ENCODE measurements around the gene OR5M3.

The OR5M3 gene

DNA sequence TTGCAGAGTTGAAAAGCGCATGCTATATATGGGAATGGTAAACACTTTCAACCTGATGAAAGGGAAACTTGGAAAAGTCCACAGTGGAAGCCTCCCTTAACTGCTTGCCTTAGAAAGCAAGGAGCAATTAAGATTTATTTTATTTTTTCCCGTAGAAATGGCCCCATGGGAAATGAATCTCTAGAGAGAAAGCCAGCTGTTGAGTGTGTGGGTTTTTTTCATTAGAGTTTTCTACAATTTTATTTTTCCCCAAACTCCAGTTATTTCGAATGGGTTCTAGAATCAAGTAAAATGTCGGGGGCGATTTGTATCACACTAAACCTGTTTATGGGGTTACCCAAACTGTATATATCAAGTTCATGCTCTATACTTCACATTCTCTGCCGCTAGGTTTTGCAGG is at the start of gene OR5M3:
TSS of gene OR5M3 (minus strand) at position 101 of the 400 bp plus-strand sequence. CDS start 2,855 bp downstream, outside the sequence.
- DNase-seq, result no peak

GRCh38 chr11:56522008-56522407 is 48.9 kb upstream of the OR5M3 start:
- no peak for DNase-seq

GRCh38 chr11:56513280-56513679 is 40.1 kb upstream of the OR5M3 start:
- DNase-seq, result no peak

DNA sequence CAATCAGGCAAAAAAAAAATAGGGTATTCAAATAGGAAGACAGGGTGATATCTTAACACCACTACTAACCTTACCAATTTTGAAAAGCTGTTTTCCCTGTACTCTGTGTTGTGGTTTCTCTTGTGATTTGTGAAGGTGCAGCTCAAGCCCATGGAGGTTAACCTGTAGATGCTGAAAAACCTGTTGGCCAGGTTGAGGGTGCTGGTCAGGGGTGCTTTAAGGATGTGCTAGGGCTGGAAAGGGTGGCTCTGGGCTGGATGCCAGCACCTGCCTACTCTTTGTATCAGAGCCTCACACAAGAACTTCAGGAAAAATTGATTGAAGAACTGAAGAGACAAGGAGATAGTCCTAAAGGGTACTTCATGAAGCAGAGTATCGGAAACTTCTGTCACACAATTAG is 36.3 kb upstream of the OR5M3 start:
- no peak for DNase-seq

DNA sequence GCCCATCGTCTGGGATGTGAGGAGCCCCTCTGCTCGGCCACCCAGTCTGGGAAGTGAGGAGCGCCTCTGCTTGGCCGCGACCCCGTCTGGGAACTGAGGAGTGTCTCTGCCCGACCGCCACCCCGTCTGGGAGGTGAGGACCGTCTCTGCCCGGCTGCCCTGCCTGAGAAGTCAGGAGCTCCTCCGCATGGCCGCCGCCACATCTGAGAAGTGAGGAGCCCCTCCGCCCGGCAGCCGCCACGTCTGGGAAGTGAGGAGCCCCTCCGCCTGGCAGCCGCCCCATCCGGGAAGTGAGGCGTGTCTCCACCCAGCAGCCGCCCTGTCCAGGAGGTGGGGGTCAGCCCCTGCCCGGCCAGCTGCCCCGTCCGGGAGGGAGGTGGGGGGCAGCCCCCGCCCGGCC is 23.9 kb upstream of the OR5M3 start:
- DNase-seq, result no peak

DNA sequence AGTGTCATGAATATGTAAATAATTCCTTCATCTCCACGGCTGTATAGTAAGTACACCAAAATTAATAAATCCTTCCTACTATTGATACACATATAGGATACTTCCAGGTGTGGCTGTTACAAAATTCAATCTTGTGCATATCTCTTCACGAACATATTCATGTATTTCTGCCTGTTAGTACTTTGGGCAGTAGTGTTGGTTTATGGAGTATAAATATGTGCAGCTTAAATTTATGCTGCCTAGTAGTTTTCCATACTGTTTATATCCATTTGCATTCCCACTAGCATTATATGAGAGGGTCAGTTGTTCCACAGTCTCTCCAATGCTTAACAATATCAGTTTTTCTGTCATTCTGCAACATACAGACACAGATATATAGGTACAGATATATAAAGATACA is 22.0 kb upstream of the OR5M3 start:
- no peak for DNase-seq

DNA sequence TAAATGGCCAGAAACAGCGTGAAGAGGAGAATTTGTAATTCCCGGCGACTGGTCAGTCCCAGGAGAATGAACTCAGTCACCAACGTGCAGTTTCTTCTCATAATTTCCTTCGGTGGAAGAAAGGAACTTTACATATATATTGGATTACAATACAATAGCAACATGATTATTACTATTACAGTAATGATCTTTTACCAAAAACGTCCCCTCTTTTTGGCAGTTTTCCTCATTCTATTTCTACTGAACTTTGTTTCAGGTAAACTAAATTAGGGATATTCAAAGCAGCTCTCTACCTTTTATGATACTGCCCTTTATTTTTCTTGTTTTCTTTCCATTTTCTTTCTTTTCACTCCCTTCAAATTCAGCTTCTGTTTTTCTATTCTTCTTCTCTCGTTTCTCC is 18.1 kb upstream of the OR5M3 start, which contains the start of gene OR5M8:
TSS of gene OR5M8 (minus strand) at position 101 of the 400 bp plus-strand sequence. CDS start at position 101, 0 bp downstream.
- no peak for DNase-seq

DNA sequence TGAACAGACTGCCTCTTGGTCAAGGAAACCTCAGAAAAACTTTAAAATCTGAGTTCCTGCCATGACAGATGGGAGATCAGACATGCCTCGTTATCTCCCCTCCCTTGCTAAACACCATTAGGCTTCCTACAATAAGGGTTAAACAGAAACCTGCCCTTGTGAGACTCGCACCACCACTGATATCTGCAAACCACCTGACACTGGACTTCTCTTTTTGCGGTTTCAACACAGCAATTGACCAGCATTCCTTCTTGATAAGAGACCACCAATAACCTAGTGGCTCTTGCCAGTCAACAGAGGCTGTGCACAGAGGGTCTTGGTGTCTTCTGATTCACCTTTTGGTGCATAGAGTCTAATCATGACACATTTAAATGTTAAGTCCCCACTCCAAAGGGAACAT is 13.6 kb upstream of the OR5M3 start:
- DNase-seq, result no peak

DNA sequence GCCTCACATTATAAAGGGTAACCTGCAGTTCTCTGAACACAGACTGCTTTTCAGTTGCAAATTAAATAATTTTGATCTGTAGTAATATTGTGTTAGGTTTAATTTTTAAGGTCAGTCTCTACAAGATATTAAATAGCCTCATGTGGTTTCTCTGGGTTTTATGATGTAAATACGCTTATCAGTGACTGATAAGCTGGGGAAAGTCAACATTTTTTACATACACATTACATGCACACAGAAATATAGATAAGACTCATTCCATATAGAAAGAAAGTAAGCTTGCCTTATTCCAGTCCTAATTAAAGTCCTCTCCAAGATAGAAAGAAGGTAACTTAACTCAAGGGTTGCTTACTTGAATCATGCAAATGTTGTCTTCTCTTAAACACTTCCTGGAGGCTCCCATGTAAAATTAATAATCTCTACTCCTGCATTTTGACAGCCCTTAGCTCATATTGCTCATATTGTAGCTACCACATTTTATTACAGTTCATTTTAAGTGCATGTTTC is 1.6 kb upstream of the OR5M3 start:
- no peak for DNase-seq

DNA sequence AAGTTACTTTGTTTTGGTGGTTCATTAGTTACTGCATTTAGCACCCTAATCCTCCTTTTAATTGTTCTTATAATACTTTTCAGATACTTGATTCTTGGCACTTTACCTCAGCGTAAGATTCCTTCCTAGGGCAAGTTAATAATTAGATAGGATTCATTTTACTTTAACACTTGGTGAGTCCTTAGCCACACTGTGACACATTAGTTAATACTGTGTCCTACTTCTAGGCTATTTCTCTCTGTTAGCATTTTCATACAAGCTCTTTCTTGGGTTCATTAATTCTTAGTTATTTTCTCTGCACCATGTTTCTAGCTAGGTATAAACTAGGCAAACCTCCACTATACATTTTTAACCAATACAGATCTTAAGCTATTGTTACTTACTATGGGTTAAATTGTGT is 16.1 kb downstream of the OR5M3 start:
- no peak for DNase-seq

DNA sequence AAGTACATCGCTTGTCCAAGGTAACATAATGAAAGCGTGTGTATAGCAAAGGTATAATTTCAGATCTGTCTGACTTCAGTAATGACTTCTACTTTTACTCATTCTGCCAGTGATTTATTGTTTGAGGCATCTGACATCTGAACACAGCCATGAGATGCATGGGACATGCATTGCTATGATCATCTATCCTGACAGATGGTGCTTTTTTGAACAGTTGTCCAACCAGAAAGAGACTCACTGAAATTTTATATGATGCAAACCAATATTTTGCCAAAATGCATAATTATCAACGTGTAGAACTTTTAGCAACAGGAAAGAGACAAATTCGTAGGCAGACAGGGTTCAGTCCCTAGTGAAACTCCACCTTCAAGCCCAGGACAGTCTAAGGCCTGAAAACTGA is 19.6 kb downstream of the OR5M3 start:
- DNase-seq, result no peak

Data from activated CD4-positive, alpha-beta T cell treated with anti-CD3 and anti-CD28 coated beads for 48 hours (primary cell).